Sigmoid colon (tissue), 4 donors: ENCODE results near the gene RPP14.

Experiments
- EP300 ChIP-seq, 4 donors: sonication (generic); formaldehyde crosslinking; IDR thresholded peaks; one replicate each; pipeline ENCODE4 v1.6.1; 2017; ENCODE audit warnings: antibody characterized with exemption in 4 of 4
- TF ChIP-seq, protein P1 (sequence below), 4 experiments: fragments of 450-650 bp in 3 of 4; fragments of 200-600 bp in 1 of 4; IDR thresholded peaks; one replicate each; pipeline ENCODE4 v1.5.1; 2016 to 2019; ENCODE audit warnings: antibody characterized with exemption in 4 of 4, mild to moderate bottlenecking in 3 of 4, moderate library complexity in 2 of 4

GRCh38 chr3:58335652-58335947, 29.6 kb downstream of the RPP14 start:
- no peak for TF ChIP-seq EP300 (IDR thresholded peaks at IDR 0.05)
- TF ChIP-seq, protein P1, sequence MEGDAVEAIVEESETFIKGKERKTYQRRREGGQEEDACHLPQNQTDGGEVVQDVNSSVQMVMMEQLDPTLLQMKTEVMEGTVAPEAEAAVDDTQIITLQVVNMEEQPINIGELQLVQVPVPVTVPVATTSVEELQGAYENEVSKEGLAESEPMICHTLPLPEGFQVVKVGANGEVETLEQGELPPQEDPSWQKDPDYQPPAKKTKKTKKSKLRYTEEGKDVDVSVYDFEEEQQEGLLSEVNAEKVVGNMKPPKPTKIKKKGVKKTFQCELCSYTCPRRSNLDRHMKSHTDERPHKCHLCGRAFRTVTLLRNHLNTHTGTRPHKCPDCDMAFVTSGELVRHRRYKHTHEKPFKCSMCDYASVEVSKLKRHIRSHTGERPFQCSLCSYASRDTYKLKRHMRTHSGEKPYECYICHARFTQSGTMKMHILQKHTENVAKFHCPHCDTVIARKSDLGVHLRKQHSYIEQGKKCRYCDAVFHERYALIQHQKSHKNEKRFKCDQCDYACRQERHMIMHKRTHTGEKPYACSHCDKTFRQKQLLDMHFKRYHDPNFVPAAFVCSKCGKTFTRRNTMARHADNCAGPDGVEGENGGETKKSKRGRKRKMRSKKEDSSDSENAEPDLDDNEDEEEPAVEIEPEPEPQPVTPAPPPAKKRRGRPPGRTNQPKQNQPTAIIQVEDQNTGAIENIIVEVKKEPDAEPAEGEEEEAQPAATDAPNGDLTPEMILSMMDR (IDR thresholded peaks at IDR 0.05), result no peak
